Measurements from ENCODE around the gene HTR1D.
"Not testable (repeated sequence)": the region's sequence is repeated elsewhere in the genome, so short reads cannot be mapped to it uniquely, and the experiment has no call there.

GRCh38 chr1:23257371-23257770, 40.1 kb upstream of the HTR1D start:
- TF ChIP-seq CTCF (IDR thresholded peaks at IDR 0.05; ENCODE audit: borderline replicate concordance, extremely low read depth, low read length, poor library complexity, severe bottlenecking); EZH2 (IDR thresholded peaks at IDR 0.05; ENCODE audit: borderline replicate concordance, low read depth, low read length, severe bottlenecking): not testable (repeated sequence)

Measured in DND-41 (cell line).